GM23338 (cell line): ENCODE data around the gene DYNLT2. TPM values are rescaled to one million over a fixed set of nuclear protein-coding genes. Genes with fewer than 3 reads are reported as not detected.
A peak's percentile ranks its signal among the peaks of the same experiment; 100 is the strongest.

Source experiments
- ATAC-seq: fragments of 200-7000 bp; cut with Tn5 transposase; 3 replicates; pipeline ENCODE4 v1.9.1; 2020
- DNase-seq: peaks from one replicate; pipeline ENCODE4 v3.0.0-alpha.2; 2015; ENCODE audit warnings: low spot score
- H2AFZ ChIP-seq: fragments of 200-600 bp; sonication (generic); 2 replicates; pipeline ENCODE4 v1.8.0; 2016; ENCODE audit warnings: antibody characterized with exemption, mild to moderate bottlenecking, moderate library complexity
- H3F3A ChIP-seq: fragments of 200-600 bp; sonication (generic); replicated peaks from 2 replicates; pipeline ENCODE4 v1.8.0; 2017; ENCODE audit warnings: antibody characterized with exemption, mixed run types, low read depth
- H3K27ac ChIP-seq: fragments of 200-600 bp; sonication (generic); 2 replicates; pipeline ENCODE4 v1.6.1; 2016; ENCODE audit warnings: low read depth
- H3K27me3 ChIP-seq: fragments of 200-600 bp; sonication (generic); 2 replicates; pipeline ENCODE4 v1.8.0; 2016; ENCODE audit warnings: mild to moderate bottlenecking, mixed run types, moderate library complexity; ENCODE audit not compliant: insufficient read depth
- H3K36me3 ChIP-seq: fragments of 200-600 bp; sonication (generic); 2 replicates; pipeline ENCODE4 v1.8.0; 2016; ENCODE audit warnings: mild to moderate bottlenecking; ENCODE audit not compliant: insufficient read depth
- H3K4me1 ChIP-seq: fragments of 200-600 bp; sonication (generic); 2 replicates; pipeline ENCODE4 v1.8.0; 2016; ENCODE audit warnings: mild to moderate bottlenecking, moderate library complexity; ENCODE audit not compliant: insufficient read depth
- H3K4me2 ChIP-seq: fragments of 200-600 bp; sonication (generic); 2 replicates; pipeline ENCODE4 v1.7.1; 2017; ENCODE audit warnings: mixed run types
- H3K4me3 ChIP-seq: fragments of 200-600 bp; sonication (generic); 2 replicates; pipeline ENCODE4 v1.6.1; 2016; ENCODE audit warnings: mixed run types
- H3K79me2 ChIP-seq: fragments of 200-600 bp; sonication (generic); replicated peaks from 2 replicates; pipeline ENCODE4 v1.8.0; 2017; ENCODE audit warnings: mild to moderate bottlenecking; ENCODE audit not compliant: insufficient read depth
- H3K9me2 ChIP-seq: fragments of 200-600 bp; sonication (generic); 2 replicates; pipeline ENCODE4 v1.8.0; 2017; ENCODE audit not compliant: insufficient read depth
- H4K20me1 ChIP-seq: fragments of 200-600 bp; sonication (generic); replicated peaks from 2 replicates; pipeline ENCODE4 v1.8.0; 2017; ENCODE audit warnings: mild to moderate bottlenecking; ENCODE audit not compliant: insufficient read depth
- H3K27ac Mint-ChIP-seq: 2 replicates; pipeline ENCODE4 v1.8.0; 2020; ENCODE audit warnings: inconsistent platforms, mild to moderate bottlenecking, moderate library complexity, mixed read lengths
- H3K27me3 Mint-ChIP-seq: 3 replicates; pipeline ENCODE4 v1.8.0; 2022; ENCODE audit warnings: low read depth, mild to moderate bottlenecking, moderate library complexity, mixed read lengths, inconsistent platforms; ENCODE audit not compliant: insufficient read depth, poor library complexity
- H3K36me3 Mint-ChIP-seq: 3 replicates; pipeline ENCODE4 v1.8.0; 2021; ENCODE audit warnings: low read depth, mild to moderate bottlenecking, inconsistent platforms, moderate library complexity, mixed read lengths
- H3K4me1 Mint-ChIP-seq: 3 replicates; pipeline ENCODE4 v1.8.0; 2020; ENCODE audit warnings: mild to moderate bottlenecking, inconsistent platforms, mixed read lengths
- H3K4me3 Mint-ChIP-seq: 3 replicates; pipeline ENCODE4 v1.8.0; 2021; ENCODE audit warnings: moderate library complexity, mild to moderate bottlenecking, inconsistent platforms, mixed read lengths
- H3K9me3 Mint-ChIP-seq: 3 replicates; pipeline ENCODE4 v1.8.0; 2020; ENCODE audit warnings: moderate library complexity, mild to moderate bottlenecking, inconsistent platforms, mixed read lengths
- CREB1 ChIP-seq: fragments of 250-450 bp; sonication (Bioruptor Pico); IDR thresholded peaks from 2 replicates; pipeline ENCODE4 v1.5.0; 2020; ENCODE audit warnings: low read depth, mild to moderate bottlenecking, moderate library complexity
- CTCF ChIP-seq, 2 experiments: fragments of 200-600 bp in 1 of 2; sonication (generic) in 1 of 2; conservative IDR thresholded peaks; 2 replicates each; pipeline versions ENCODE4 v1.5.1 to v1.6.1; 2016 to 2017; ENCODE audit warnings: antibody characterized with exemption in 2 of 2, low read depth in 2 of 2, mild to moderate bottlenecking in 2 of 2, moderate library complexity in 1 of 2
- EZH2phosphoT487 ChIP-seq: fragments of 200-600 bp; sonication (generic); IDR thresholded peaks from one replicate; pipeline ENCODE4 v1.8.1; 2018; ENCODE audit warnings: antibody characterized with exemption; ENCODE audit not compliant: unreplicated experiment
- JUNB ChIP-seq: IDR thresholded peaks from one replicate; pipeline ENCODE4 v1.6.1; 2016; ENCODE audit warnings: antibody characterized with exemption; ENCODE audit not compliant: unreplicated experiment
- POLR2AphosphoS5 ChIP-seq: IDR thresholded peaks from 2 replicates; pipeline ENCODE4 v1.6.1; 2016; ENCODE audit warnings: antibody characterized with exemption, low read depth
- STAT1 ChIP-seq: IDR thresholded peaks from one replicate; pipeline ENCODE4 v1.6.1; 2016; ENCODE audit warnings: antibody characterized with exemption; ENCODE audit not compliant: unreplicated experiment
- ZNF114 ChIP-seq: fragments of 250-450 bp; sonication (Bioruptor Pico); IDR thresholded peaks from 2 replicates; pipeline ENCODE4 v1.5.0; 2020; ENCODE audit warnings: mild to moderate bottlenecking, moderate library complexity
- polyA plus RNA-seq: library from polyadenylated mRNA; unstranded; fragments of >200 nt; fragmentation: Nextera tagmentation; extraction: Ambion mirVana; gene quantifications from 2 replicates; pipeline ENCODE4 v1.2.1, GENCODE V29; 2016
- total RNA-seq: library from RNA; depleted of rRNA; stranded (reverse); fragments of >200 nt; shearing (Covaris generic); gene quantifications from 2 replicates; pipeline ENCODE4 v1.2.3, GENCODE V29; 2014
- TF ChIP-seq, protein P1 (sequence below): IDR thresholded peaks from one replicate; pipeline ENCODE4 v1.6.1; 2018; ENCODE audit warnings: antibody characterized with exemption; ENCODE audit not compliant: unreplicated experiment
- TF ChIP-seq, protein P2 (sequence below): fragments of 250-450 bp; sonication (Bioruptor Pico); IDR thresholded peaks from 2 replicates; pipeline ENCODE4 v1.5.0; 2020; ENCODE audit warnings: mild to moderate bottlenecking, moderate library complexity

DYNLT2 gene
- total and polyA plus RNA-seq, 2 experiments from 2014 or later, result 2.8 to 4.4 TPM

- peaks cover 21% of the 10 kb centered on the region; the same call in 2 of the 3 replicates for H3K4me1 Mint-ChIP-seq
- peaks cover 33% of the 10 kb centered on the region for H4K20me1 ChIP-seq
- H3K4me3 Mint-ChIP-seq, result no peak overlapping the region
- no peak overlapping the region for H3K4me2 ChIP-seq
- no peak overlapping the region for H3K27ac Mint-ChIP-seq
- ATAC-seq (no peak), DNase-seq (peak; percentile 6)
- TF ChIP-seq CTCF (conservative IDR thresholded peaks at IDR 0.05; ENCODE audit: low read depth in 2 of 2) (0 out of 4 replicates have a peak, but pooled peaks of 1 of the 2 experiments have one; percentile 19), STAT1 (no peak), CREB1 (no peak), POLR2AphosphoS5 (no peak), ZNF114 (CRISPR knock-in tag) (no peak), EZH2phosphoT487 (no peak), JUNB (no peak)
- TF ChIP-seq, protein P1, sequence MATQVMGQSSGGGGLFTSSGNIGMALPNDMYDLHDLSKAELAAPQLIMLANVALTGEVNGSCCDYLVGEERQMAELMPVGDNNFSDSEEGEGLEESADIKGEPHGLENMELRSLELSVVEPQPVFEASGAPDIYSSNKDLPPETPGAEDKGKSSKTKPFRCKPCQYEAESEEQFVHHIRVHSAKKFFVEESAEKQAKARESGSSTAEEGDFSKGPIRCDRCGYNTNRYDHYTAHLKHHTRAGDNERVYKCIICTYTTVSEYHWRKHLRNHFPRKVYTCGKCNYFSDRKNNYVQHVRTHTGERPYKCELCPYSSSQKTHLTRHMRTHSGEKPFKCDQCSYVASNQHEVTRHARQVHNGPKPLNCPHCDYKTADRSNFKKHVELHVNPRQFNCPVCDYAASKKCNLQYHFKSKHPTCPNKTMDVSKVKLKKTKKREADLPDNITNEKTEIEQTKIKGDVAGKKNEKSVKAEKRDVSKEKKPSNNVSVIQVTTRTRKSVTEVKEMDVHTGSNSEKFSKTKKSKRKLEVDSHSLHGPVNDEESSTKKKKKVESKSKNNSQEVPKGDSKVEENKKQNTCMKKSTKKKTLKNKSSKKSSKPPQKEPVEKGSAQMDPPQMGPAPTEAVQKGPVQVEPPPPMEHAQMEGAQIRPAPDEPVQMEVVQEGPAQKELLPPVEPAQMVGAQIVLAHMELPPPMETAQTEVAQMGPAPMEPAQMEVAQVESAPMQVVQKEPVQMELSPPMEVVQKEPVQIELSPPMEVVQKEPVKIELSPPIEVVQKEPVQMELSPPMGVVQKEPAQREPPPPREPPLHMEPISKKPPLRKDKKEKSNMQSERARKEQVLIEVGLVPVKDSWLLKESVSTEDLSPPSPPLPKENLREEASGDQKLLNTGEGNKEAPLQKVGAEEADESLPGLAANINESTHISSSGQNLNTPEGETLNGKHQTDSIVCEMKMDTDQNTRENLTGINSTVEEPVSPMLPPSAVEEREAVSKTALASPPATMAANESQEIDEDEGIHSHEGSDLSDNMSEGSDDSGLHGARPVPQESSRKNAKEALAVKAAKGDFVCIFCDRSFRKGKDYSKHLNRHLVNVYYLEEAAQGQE, result no peak
- no peak overlapping the region for H2AFZ ChIP-seq
- peaks cover 11% of the 10 kb centered on the region for H3K27me3 Mint-ChIP-seq
- H3K79me2 ChIP-seq, result peaks cover 64% of the 10 kb centered on the region
- H3K9me2 ChIP-seq, result no peaks in the 10 kb centered on the region
- H3K27me3 ChIP-seq, result peaks cover 11% of the 10 kb centered on the region
- no peaks in the 10 kb centered on the region; the same call in 1 of the 2 replicates for H3F3A ChIP-seq
- peaks cover 24% of the 10 kb centered on the region for H3K36me3 Mint-ChIP-seq
- no peak overlapping the region for H3K27ac ChIP-seq
- H3K36me3 ChIP-seq, result peaks cover 16% of the 10 kb centered on the region; the same call in 1 of the 2 replicates
- H3K4me1 ChIP-seq, result peaks cover 17% of the 10 kb centered on the region
- H3K4me3 ChIP-seq, result no peak overlapping the region
- H3K9me3 Mint-ChIP-seq, result no peaks in the 10 kb centered on the region
Observed at GRCh38 chr6:169720207-169720855, 31.0 kb downstream of the DYNLT2 start.

DNA sequence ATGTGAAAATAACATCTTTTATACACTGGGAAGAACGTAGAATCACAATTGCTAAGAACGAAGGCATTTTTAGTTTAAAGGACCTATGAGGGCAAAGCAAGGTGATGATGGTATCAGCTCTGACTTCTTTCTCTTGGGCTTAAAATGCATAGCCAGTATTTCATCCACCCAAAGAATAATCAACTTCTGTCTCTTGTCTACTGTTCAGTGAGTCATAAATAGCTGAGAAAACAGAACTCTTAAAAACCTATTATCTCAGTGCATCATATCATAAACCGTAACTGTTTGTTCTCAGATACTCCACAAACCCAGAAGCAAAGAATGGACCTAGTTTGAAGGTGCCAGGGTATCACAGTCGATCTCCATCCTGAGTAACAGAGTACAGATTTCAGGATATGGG lies 32.3 kb downstream of the DYNLT2 start:
- Histone ChIP-seq H3K27me3 (peaks cover 11% of the 10 kb centered on the region), H3K9me2 (no peaks in the 10 kb centered on the region), H3K4me2 (no peak overlapping the region), H3K27ac (no peak overlapping the region), H3K36me3 (peaks cover 24% of the 10 kb centered on the region; the same call in 1 of the 2 replicates), H3K79me2 (peaks cover 64% of the 10 kb centered on the region), H3F3A (no peaks in the 10 kb centered on the region; the same call in 1 of the 2 replicates), H3K4me3 (no peak overlapping the region), H2AFZ (no peak overlapping the region), H3K4me1 (peaks cover 17% of the 10 kb centered on the region), H4K20me1 (peaks cover 33% of the 10 kb centered on the region)
- Mint-ChIP-seq H3K27ac (no peak overlapping the region), H3K27me3 (peaks cover 7% of the 10 kb centered on the region), H3K9me3 (no peaks in the 10 kb centered on the region), H3K4me3 (no peak overlapping the region), H3K36me3 (peaks cover 32% of the 10 kb centered on the region; the same call in 2 of the 3 replicates), H3K4me1 (peaks cover 18% of the 10 kb centered on the region; the same call in 2 of the 3 replicates)
- ATAC-seq, result no peak
- no peak for DNase-seq
- TF ChIP-seq, protein P2, sequence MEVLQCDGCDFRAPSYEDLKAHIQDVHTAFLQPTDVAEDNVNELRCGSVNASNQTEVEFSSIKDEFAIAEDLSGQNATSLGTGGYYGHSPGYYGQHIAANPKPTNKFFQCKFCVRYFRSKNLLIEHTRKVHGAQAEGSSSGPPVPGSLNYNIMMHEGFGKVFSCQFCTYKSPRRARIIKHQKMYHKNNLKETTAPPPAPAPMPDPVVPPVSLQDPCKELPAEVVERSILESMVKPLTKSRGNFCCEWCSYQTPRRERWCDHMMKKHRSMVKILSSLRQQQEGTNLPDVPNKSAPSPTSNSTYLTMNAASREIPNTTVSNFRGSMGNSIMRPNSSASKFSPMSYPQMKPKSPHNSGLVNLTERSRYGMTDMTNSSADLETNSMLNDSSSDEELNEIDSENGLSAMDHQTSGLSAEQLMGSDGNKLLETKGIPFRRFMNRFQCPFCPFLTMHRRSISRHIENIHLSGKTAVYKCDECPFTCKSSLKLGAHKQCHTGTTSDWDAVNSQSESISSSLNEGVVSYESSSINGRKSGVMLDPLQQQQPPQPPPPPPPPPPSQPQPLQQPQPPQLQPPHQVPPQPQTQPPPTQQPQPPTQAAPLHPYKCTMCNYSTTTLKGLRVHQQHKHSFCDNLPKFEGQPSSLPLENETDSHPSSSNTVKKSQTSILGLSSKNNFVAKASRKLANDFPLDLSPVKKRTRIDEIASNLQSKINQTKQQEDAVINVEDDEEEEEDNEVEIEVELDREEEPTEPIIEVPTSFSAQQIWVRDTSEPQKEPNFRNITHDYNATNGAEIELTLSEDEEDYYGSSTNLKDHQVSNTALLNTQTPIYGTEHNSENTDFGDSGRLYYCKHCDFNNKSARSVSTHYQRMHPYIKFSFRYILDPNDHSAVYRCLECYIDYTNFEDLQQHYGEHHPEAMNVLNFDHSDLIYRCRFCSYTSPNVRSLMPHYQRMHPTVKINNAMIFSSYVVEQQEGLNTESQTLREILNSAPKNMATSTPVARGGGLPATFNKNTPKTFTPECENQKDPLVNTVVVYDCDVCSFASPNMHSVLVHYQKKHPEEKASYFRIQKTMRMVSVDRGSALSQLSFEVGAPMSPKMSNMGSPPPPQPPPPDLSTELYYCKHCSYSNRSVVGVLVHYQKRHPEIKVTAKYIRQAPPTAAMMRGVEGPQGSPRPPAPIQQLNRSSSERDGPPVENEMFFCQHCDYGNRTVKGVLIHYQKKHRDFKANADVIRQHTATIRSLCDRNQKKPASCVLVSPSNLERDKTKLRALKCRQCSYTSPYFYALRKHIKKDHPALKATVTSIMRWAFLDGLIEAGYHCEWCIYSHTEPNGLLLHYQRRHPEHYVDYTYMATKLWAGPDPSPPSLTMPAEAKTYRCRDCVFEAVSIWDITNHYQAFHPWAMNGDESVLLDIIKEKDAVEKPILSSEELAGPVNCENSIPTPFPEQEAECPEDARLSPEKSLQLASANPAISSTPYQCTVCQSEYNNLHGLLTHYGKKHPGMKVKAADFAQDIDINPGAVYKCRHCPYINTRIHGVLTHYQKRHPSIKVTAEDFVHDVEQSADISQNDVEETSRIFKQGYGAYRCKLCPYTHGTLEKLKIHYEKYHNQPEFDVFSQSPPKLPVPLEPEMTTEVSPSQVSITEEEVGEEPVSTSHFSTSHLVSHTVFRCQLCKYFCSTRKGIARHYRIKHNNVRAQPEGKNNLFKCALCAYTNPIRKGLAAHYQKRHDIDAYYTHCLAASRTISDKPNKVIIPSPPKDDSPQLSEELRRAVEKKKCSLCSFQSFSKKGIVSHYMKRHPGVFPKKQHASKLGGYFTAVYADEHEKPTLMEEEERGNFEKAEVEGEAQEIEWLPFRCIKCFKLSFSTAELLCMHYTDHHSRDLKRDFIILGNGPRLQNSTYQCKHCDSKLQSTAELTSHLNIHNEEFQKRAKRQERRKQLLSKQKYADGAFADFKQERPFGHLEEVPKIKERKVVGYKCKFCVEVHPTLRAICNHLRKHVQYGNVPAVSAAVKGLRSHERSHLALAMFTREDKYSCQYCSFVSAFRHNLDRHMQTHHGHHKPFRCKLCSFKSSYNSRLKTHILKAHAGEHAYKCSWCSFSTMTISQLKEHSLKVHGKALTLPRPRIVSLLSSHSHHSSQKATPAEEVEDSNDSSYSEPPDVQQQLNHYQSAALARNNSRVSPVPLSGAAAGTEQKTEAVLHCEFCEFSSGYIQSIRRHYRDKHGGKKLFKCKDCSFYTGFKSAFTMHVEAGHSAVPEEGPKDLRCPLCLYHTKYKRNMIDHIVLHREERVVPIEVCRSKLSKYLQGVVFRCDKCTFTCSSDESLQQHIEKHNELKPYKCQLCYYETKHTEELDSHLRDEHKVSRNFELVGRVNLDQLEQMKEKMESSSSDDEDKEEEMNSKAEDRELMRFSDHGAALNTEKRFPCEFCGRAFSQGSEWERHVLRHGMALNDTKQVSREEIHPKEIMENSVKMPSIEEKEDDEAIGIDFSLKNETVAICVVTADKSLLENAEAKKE (CRISPR knock-in tag), result no peak
